ENCODE measurements around the gene MADD.

Gene MADD

DNA sequence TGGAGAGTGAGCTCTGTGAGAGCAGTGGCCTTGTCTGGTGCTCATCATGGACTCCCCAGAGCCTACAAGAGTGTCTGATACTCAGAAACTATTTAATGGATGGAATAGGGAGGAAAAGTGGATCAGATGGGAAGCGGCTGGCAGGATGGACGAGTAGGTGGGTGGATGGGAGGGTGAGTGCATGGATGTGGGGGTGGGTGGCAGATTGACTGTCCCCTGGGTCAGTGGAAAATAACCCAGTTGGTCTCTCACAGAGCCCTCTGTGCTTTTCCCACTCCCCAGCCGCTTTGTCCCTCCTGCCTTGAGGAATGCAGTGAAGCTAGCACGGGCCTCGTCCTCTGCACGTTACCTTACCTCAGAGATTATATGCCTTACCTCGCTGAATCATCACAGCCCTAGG lies 102.5 kb downstream of the MADD start:
- Histone ChIP-seq H3K4me3 (ENCODE audit: control insufficient read depth in 1 of 7, extremely low read depth in 1 of 7, insufficient read depth in 4 of 7, low read depth in 2 of 7, low read length in 6 of 7) (no peak overlapping the region), H3K27me3 (replicated peaks in 2 of 5; ENCODE audit: control insufficient read depth in 4 of 5, insufficient read depth in 5 of 5, low read length in 4 of 5) (no peaks in the 10 kb centered on the region), H3K4me1 (ENCODE audit: control extremely low read depth in 1 of 4, control insufficient read depth in 4 of 4, insufficient read depth in 4 of 4, low read length in 3 of 4) (peaks cover 3 to 40% (median 40%) of the 10 kb centered on the region in 4 experiments), H3K27ac (ENCODE audit: insufficient read depth in 1 of 2, low read depth in 1 of 2, low read length in 2 of 2, poor library complexity in 1 of 2, severe bottlenecking in 2 of 2) (no peak overlapping the region), H3K9me3 (ENCODE audit: control extremely low read depth in 1 of 5, control insufficient read depth in 4 of 5, insufficient read depth in 2 of 5, low read depth in 1 of 5, low read length in 4 of 5) (no peaks in the 10 kb centered on the region), H3K36me3 (ENCODE audit: control insufficient read depth in 4 of 4, insufficient read depth in 4 of 4, low read length in 3 of 4) (peaks cover 14 to 65% (median 42%) of the 10 kb centered on the region in 4 experiments)
- CTCF ChIA-PET, result interaction anchor here (1.3 to 9.4 kb wide), 4 partner anchors 10 to 51 kb away, joined by 4 to 217 read pairs (median 64); partner anchors contain the start of gene SLC39A13
- DNase-seq, result no peak
- POLR2A ChIA-PET, result interaction anchor here (1.6 to 1.7 kb wide), 2 partner anchors 13 to 22 kb away, joined by 3 to 8 read pairs; no protein-coding TSS in a partner anchor
- 83% methylated on average over 3 of the region's 7 CpGs for WGBS (ENCODE audit: insufficient coverage)

DNA sequence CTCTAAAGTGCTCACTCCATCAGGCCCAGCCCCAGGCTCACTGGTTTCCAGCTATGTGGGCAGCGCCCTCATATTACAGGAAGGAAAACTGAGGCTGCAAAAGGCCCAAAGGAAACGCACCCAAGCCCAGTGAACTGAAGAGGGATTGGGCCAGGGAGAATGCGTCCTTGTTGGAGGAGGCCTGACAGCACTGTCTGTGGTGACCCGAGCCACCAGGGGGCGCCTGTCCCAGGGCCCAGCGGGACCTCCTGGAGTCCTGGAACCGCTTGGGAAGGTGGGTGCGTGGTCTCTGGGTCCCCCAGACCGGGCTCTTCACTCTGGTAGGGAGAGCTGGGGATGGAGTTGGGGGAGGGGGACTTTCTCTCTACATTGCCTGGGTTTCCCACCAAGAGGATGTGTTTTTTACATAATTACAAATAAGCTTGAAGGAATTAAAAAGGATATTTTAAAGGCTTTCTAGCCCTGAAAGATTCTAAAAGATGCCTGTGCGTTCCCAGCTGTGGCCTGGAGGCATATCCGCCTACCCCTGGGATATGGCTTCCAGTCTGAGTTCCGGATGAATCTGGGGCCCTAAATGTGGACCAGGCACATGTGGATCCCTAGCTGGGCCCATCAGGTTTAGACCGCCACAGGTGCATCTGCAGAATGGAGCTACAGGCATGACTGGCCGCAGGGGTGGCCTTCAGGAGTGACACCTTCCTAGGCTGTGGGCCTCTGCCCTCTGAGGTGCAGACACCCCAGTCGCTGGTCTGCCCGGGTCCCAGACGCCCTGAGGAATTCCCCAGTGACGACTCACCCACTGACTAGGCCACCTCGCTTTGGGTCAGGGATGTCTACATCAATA lies 104.2 kb downstream of the MADD start:
- WGBS (ENCODE audit: insufficient coverage), result 60% methylated on average over 17 of the region's 19 CpGs
- Histone ChIP-seq H3K36me3 (ENCODE audit: control insufficient read depth in 4 of 4, insufficient read depth in 4 of 4, low read length in 3 of 4) (peaks cover 12 to 52% (median 34%) of the 10 kb centered on the region in 4 experiments), H3K27me3 (replicated peaks in 2 of 5; ENCODE audit: control insufficient read depth in 4 of 5, insufficient read depth in 5 of 5, low read length in 4 of 5) (no peaks in the 10 kb centered on the region), H3K9me3 (ENCODE audit: control extremely low read depth in 1 of 5, control insufficient read depth in 4 of 5, insufficient read depth in 2 of 5, low read depth in 1 of 5, low read length in 4 of 5) (no peaks in the 10 kb centered on the region), H3K27ac (ENCODE audit: insufficient read depth in 1 of 2, low read depth in 1 of 2, low read length in 2 of 2, poor library complexity in 1 of 2, severe bottlenecking in 2 of 2) (peak overlapping the region in 1 of 2 experiments; percentile 46), H3K4me3 (ENCODE audit: control insufficient read depth in 1 of 7, extremely low read depth in 1 of 7, insufficient read depth in 4 of 7, low read depth in 2 of 7, low read length in 6 of 7) (peak overlapping the region in 3 of 7 experiments; percentile 11 to 78 (median 38)), H3K4me1 (ENCODE audit: control extremely low read depth in 1 of 4, control insufficient read depth in 4 of 4, insufficient read depth in 4 of 4, low read length in 3 of 4) (peaks cover 3 to 56% (median 51%) of the 10 kb centered on the region in 4 experiments)
- ChIA-PET CTCF (interaction anchor here (0.9 to 9.4 kb wide), 17 partner anchors 10 to 154 kb away, joined by 3 to 217 read pairs (median 5); partner anchors contain the start of genes ACP2 and SLC39A13), POLR2A (interaction anchor here (1.0 to 1.8 kb wide), 4 partner anchors 14 to 38 kb away, joined by 3 to 7 read pairs (median 6); no protein-coding TSS in a partner anchor)
- peak; percentile 76 to 77 (median 76) for DNase-seq

DNA sequence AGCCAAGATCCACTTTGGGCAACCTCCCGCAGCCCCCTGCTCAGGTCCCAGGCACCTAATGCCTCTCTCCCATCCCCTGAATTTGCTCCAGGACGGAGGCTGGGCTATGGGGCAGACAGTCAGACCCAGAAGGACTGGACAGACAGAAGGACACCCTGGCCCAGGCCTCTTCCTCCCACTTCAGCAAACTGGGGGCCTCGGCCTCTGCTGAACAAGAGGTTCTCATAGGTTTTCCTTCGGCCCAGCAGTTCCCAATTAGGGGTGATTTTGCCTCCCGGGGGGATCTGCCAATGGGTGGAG lies 104.7 kb downstream of the MADD start:
- POLR2A ChIA-PET, result interaction anchor here (1.0 to 1.8 kb wide), 2 partner anchors 26 to 37 kb away, joined by 5 to 7 read pairs; no protein-coding TSS in a partner anchor

DNA sequence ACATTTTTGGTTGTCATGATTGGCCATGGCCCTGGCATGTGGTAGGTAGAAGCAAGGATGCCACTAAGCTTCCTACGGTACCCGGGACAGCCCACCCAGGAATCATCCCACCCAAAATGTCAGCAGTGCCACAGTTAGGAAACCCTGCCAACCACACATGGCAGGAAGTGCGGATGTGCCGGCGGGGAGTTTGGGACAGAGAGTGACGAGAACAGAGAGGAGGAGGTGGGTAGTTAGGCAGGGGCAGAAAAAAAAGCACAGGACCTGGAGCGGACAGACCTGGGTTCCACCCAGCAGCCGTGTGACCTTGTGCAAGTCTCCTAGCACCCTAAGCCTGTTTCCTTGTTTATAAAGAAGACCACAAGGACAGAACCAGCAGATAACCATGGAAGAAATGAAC lies 105.1 kb downstream of the MADD start:
- H3K9me3 ChIP-seq (ENCODE audit: control extremely low read depth in 1 of 5, control insufficient read depth in 4 of 5, insufficient read depth in 2 of 5, low read depth in 1 of 5, low read length in 4 of 5), result no peaks in the 10 kb centered on the region
- ChIA-PET CTCF (interaction anchor here (0.9 to 9.4 kb wide), 10 partner anchors 12 to 155 kb away, joined by 3 to 217 read pairs (median 5); partner anchors contain the start of genes ACP2 and SLC39A13), POLR2A (interaction anchor here (0.6 to 1.8 kb wide), 2 partner anchors 37 to 393 kb away, joined by 3 to 7 read pairs; no protein-coding TSS in a partner anchor)
- H3K36me3 ChIP-seq (ENCODE audit: control insufficient read depth in 4 of 4, insufficient read depth in 4 of 4, low read length in 3 of 4), result peaks cover 9 to 44% (median 32%) of the 10 kb centered on the region in 4 experiments
- peaks cover 3 to 61% (median 56%) of the 10 kb centered on the region in 4 experiments for H3K4me1 ChIP-seq (ENCODE audit: control extremely low read depth in 1 of 4, control insufficient read depth in 4 of 4, insufficient read depth in 4 of 4, low read length in 3 of 4)
- peak overlapping the region in 1 of 2 experiments; percentile 95 for H3K27ac ChIP-seq (ENCODE audit: insufficient read depth in 1 of 2, low read depth in 1 of 2, low read length in 2 of 2, poor library complexity in 1 of 2, severe bottlenecking in 2 of 2)
- peak overlapping the region in 4 of 7 experiments; percentile 25 to 78 (median 34) for H3K4me3 ChIP-seq (ENCODE audit: control insufficient read depth in 1 of 7, extremely low read depth in 1 of 7, insufficient read depth in 4 of 7, low read depth in 2 of 7, low read length in 6 of 7)
- DNase-seq, result no peak
- WGBS (ENCODE audit: insufficient coverage), result 59% methylated on average over 8 of the region's 8 CpGs
- H3K27me3 ChIP-seq (replicated peaks in 2 of 5; ENCODE audit: control insufficient read depth in 4 of 5, insufficient read depth in 5 of 5, low read length in 4 of 5), result no peaks in the 10 kb centered on the region

More for the DNA sequence above, 104.7 kb downstream of the MADD start:
- H3K9me3 ChIP-seq (ENCODE audit: control extremely low read depth in 1 of 5, control insufficient read depth in 4 of 5, insufficient read depth in 2 of 5, low read depth in 1 of 5, low read length in 4 of 5), result no peaks in the 10 kb centered on the region
- DNase-seq, result no peak
- CTCF ChIA-PET, result interaction anchor here (0.9 to 9.4 kb wide), 17 partner anchors 9 to 155 kb away, joined by 3 to 217 read pairs (median 5); partner anchors contain the start of genes ACP2 and SLC39A13
- WGBS (ENCODE audit: insufficient coverage), result 72% methylated on average over 5 of the region's 5 CpGs
- H3K27me3 ChIP-seq (replicated peaks in 2 of 5; ENCODE audit: control insufficient read depth in 4 of 5, insufficient read depth in 5 of 5, low read length in 4 of 5), result no peaks in the 10 kb centered on the region
- peak overlapping the region in 4 of 7 experiments; percentile 28 to 78 (median 36) for H3K4me3 ChIP-seq (ENCODE audit: control insufficient read depth in 1 of 7, extremely low read depth in 1 of 7, insufficient read depth in 4 of 7, low read depth in 2 of 7, low read length in 6 of 7)
- H3K4me1 ChIP-seq (ENCODE audit: control extremely low read depth in 1 of 4, control insufficient read depth in 4 of 4, insufficient read depth in 4 of 4, low read length in 3 of 4), result peaks cover 3 to 61% (median 56%) of the 10 kb centered on the region in 4 experiments
- peaks cover 11 to 47% (median 34%) of the 10 kb centered on the region in 4 experiments for H3K36me3 ChIP-seq (ENCODE audit: control insufficient read depth in 4 of 4, insufficient read depth in 4 of 4, low read length in 3 of 4)
- peak overlapping the region in 1 of 2 experiments; percentile 55 for H3K27ac ChIP-seq (ENCODE audit: insufficient read depth in 1 of 2, low read depth in 1 of 2, low read length in 2 of 2, poor library complexity in 1 of 2, severe bottlenecking in 2 of 2)

DNA sequence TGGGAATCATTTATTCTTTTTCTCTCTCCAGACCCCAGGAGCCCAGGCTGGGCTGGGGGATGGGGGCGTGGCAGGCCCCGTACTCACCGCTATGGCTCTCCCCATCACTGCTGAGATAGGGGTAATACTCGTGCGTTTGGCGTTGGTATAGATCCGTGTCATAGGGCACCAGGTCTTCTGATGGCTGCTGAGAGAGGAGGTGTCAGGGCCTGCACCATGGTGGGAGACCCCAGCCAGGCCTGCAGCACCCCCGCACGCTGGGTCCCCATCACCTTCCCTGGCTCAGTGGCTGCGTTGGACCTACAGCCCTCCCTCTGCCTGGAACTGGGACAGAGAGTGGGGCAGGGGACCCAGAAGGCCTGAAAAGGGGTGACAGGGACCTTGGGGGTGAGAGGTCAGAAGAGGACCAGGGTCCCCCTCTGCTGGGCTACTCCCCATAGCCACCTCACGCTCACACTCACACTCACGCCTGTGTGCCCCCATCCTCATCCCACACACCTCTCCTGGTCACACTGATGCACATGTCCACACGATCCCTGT lies 105.7 kb downstream of the MADD start:
- no peak for DNase-seq
- Histone ChIP-seq H3K27me3 (replicated peaks in 2 of 5; ENCODE audit: control insufficient read depth in 4 of 5, insufficient read depth in 5 of 5, low read length in 4 of 5) (no peaks in the 10 kb centered on the region), H3K36me3 (ENCODE audit: control insufficient read depth in 4 of 4, insufficient read depth in 4 of 4, low read length in 3 of 4) (peaks cover 9 to 44% (median 31%) of the 10 kb centered on the region in 4 experiments), H3K9me3 (ENCODE audit: control extremely low read depth in 1 of 5, control insufficient read depth in 4 of 5, insufficient read depth in 2 of 5, low read depth in 1 of 5, low read length in 4 of 5) (no peaks in the 10 kb centered on the region), H3K4me1 (ENCODE audit: control extremely low read depth in 1 of 4, control insufficient read depth in 4 of 4, insufficient read depth in 4 of 4, low read length in 3 of 4) (peaks cover 3 to 61% (median 56%) of the 10 kb centered on the region in 4 experiments), H3K4me3 (ENCODE audit: control insufficient read depth in 1 of 7, extremely low read depth in 1 of 7, insufficient read depth in 4 of 7, low read depth in 2 of 7, low read length in 6 of 7) (peak overlapping the region in 6 of 7 experiments; percentile 73 to 93 (median 79)), H3K27ac (ENCODE audit: insufficient read depth in 1 of 2, low read depth in 1 of 2, low read length in 2 of 2, poor library complexity in 1 of 2, severe bottlenecking in 2 of 2) (peak overlapping the region; percentile 92 to 95)
- POLR2A ChIA-PET, result interaction anchor here (0.6 to 3.7 kb wide), 4 partner anchors 16 to 392 kb away, joined by 3 to 68 read pairs (median 6); no protein-coding TSS in a partner anchor
- CTCF ChIA-PET, result interaction anchor here (2.1 to 9.4 kb wide), 5 partner anchors 13 to 36 kb away, joined by 16 to 217 read pairs (median 65); partner anchors contain the start of gene SLC39A13
- WGBS (ENCODE audit: insufficient coverage), result 83% methylated on average over 6 of the region's 13 CpGs

DNA sequence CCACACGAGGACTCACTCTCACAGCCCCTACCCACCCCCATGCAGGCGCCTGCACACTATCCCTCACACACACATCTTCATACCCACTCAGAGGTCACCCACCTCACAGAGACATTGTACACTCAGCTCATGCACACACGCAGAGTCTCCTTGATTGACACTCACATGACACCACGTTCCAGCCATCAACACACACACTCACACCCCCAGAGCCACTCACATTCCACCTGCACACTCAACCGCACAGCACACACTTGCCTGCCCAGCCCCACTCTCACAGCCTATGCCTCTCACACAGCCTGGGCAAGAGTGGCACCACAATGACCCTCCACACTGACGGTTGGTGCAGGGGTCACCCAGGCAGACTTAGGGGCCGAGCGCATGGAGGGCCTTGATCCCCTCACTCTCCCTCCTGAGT lies 106.2 kb downstream of the MADD start:
- peaks cover 3 to 61% (median 56%) of the 10 kb centered on the region in 4 experiments for H3K4me1 ChIP-seq (ENCODE audit: control extremely low read depth in 1 of 4, control insufficient read depth in 4 of 4, insufficient read depth in 4 of 4, low read length in 3 of 4)
- CTCF ChIA-PET, result interaction anchor here (1.0 to 8.2 kb wide), 6 partner anchors 12 to 36 kb away, joined by 5 to 136 read pairs (median 23); partner anchors contain the start of gene SLC39A13
- H3K27me3 ChIP-seq (replicated peaks in 2 of 5; ENCODE audit: control insufficient read depth in 4 of 5, insufficient read depth in 5 of 5, low read length in 4 of 5), result no peaks in the 10 kb centered on the region
- peak overlapping the region; percentile 92 to 95 for H3K27ac ChIP-seq (ENCODE audit: insufficient read depth in 1 of 2, low read depth in 1 of 2, low read length in 2 of 2, poor library complexity in 1 of 2, severe bottlenecking in 2 of 2)
- H3K36me3 ChIP-seq (ENCODE audit: control insufficient read depth in 4 of 4, insufficient read depth in 4 of 4, low read length in 3 of 4), result peaks cover 9 to 44% (median 31%) of the 10 kb centered on the region in 4 experiments
- POLR2A ChIA-PET, result interaction anchor here (0.6 to 3.7 kb wide), 6 partner anchors 17 to 105 kb away, joined by 3 to 68 read pairs (median 4); no protein-coding TSS in a partner anchor
- no peaks in the 10 kb centered on the region for H3K9me3 ChIP-seq (ENCODE audit: control extremely low read depth in 1 of 5, control insufficient read depth in 4 of 5, insufficient read depth in 2 of 5, low read depth in 1 of 5, low read length in 4 of 5)
- no peak for DNase-seq
- peak overlapping the region; percentile 8 to 93 (median 78) for H3K4me3 ChIP-seq (ENCODE audit: control insufficient read depth in 1 of 7, extremely low read depth in 1 of 7, insufficient read depth in 4 of 7, low read depth in 2 of 7, low read length in 6 of 7)
- WGBS (ENCODE audit: insufficient coverage), result 32% methylated on average over 6 of the region's 8 CpGs

All from common myeloid progenitor, CD34-positive (primary cell).